GM19452 (cell line): ENCODE measurements around the gene COL9A3.

Experiments used
- ATAC-seq: cut with Tn5 transposase; IDR thresholded peaks from one replicate; pipeline ENCODE4 v1.9.1; 2021; ENCODE audit not compliant: unreplicated experiment

The COL9A3 gene

DNA sequence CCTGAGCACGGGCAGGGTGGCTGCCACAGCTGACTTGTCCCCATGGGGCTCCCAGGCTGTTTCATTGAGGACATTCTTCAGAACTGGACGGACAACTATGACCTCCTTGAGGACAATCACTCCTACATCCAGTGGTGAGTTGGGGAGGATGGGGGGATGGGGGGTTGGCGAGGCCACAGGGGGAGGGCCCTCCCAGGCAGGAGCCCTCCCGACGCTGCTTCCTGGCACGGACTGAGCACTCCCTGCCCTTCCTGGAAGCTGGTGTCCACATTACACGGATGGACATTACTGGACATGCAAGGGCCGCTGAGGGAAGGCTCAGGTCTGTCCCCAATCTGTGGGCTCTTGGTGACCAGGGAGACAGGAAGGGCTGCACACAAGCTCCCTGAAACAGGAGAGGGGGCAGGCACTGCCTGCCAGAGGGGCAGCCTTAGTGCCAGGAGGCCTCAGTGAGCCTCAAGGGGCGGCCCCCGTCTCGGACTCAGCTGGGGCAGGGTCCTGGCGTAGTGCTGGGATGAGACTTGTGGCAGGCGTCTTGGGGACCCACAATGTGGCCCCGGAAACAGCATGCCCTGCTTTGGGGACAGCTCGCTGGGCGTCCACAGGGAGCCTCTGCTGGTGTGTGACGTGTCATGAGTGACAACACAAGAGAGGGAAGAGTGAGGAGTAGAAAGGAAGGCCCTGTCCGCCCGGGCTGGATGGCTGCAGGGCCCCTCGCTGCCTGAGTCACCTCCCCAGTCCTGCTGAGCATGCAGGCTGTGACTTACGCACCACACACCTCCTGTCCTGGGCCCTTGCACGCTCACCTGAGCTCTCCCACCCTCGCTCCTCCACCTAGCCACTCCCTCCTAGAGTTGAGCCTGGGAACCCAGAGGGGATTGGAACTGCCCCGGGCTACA is 7.1 kb upstream of the COL9A3 start:
- ATAC-seq, result no peak

DNA sequence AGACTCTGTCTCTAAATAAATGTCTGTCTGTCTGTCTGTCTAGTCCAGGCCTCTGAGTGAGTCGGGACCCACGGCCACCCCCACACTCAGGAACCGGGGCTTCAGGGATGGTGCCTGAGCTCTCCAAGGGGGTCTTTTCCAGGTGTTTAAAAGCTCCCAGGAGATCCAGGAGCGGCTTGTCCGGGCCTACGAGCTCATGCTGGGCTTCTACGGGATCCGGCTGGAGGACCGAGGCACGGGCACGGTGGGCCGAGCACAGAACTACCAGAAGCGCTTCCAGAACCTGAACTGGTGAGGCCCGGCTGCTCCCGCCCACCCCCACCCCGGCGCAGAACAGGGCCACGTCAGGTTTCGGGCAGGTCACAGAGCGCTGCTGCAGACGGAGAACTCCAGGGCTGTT is 5.5 kb upstream of the COL9A3 start:
- ATAC-seq, result no peak

- ATAC-seq, result no peak
These were observed 5.1 kb upstream of the COL9A3 start for GRCh38 chr20:62811720-62812119.

GRCh38 chr20:62812181-62812906 is 4.5 kb upstream of the COL9A3 start:
- ATAC-seq, result no peak

- no peak for ATAC-seq
These were observed 4.0 kb upstream of the COL9A3 start for GRCh38 chr20:62812907-62813200.

- no peak for ATAC-seq
These were observed 3.3 kb upstream of the COL9A3 start for GRCh38 chr20:62813588-62813987.

DNA sequence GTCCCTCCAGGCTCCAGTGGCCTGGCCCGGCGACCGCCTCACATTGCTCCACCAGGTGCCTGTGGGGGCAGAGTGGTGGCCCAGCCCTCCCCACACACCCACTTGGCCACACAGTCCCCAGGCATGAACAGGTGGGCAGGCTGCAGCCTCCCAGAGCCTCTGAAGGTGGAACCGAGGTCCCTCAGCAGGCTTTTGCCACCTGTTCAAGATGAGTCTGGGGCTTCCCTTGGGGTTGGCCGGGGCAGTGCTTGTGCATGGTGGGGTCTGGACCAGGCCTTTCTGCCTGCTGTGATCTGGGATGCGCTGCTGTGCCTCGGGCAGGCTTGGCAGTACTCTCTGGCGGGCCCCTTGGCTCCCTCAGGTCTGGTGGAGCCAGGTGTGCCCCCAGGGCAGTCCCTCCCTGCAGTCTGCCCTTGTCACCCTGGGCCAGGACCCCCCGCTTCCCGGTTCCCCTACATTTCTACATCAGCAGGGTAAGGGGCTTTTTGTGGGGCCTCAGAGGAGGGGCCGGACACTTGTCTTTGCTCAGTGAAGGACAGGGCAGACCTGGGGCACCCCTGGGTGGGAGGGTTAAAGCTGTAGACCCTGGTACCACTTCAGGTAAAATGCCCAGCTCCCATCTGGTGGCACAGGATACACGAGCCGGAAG is 2.7 kb upstream of the COL9A3 start:
- no peak for ATAC-seq

GRCh38 chr20:62814709-62815065 is 2.2 kb upstream of the COL9A3 start:
- no peak for ATAC-seq

DNA sequence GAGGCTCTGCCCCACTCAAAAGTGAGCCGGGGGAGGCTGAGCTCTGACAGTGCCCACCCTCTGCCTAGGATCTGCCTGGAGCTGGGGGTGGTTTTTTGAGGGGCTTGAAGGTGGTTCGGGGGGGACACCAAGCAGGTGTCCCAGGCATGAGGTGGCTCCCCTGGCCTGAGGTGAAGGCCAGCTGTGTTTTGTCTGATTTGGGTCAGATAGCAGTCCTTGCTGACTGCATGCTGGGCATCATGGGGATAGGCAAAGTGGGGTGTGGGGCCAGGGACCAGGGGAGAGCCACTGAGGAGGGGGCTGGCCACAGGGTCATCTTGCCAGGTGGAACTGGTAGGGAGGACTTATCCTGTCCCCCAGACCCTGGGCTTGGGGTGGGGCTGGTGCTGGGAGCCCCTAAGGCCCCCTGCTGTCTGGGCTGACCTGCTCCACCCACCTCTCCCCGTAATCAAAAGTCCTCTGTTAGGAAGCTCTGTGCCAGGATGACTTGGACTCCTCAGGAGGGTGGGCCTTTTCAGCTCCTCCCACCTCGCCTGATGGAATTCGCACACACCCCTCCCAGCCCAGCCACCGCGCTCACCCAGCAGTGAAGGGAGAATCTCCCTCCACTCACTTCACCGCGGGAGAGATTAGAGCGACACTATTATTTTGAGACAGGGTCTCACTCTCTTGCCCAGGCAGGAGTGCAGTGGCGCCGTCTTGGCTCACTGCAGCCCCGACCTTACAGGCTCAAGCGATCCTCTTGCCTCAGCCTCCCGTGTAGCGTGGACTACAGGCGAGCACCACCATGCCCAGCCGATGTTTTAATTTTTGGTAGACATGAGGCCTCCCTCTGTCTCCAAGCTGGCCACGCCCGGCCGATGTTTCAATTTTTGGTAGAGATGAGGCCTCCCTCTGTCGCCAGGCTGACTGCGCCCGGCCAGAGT is 1.5 kb upstream of the COL9A3 start:
- no peak for ATAC-seq

DNA sequence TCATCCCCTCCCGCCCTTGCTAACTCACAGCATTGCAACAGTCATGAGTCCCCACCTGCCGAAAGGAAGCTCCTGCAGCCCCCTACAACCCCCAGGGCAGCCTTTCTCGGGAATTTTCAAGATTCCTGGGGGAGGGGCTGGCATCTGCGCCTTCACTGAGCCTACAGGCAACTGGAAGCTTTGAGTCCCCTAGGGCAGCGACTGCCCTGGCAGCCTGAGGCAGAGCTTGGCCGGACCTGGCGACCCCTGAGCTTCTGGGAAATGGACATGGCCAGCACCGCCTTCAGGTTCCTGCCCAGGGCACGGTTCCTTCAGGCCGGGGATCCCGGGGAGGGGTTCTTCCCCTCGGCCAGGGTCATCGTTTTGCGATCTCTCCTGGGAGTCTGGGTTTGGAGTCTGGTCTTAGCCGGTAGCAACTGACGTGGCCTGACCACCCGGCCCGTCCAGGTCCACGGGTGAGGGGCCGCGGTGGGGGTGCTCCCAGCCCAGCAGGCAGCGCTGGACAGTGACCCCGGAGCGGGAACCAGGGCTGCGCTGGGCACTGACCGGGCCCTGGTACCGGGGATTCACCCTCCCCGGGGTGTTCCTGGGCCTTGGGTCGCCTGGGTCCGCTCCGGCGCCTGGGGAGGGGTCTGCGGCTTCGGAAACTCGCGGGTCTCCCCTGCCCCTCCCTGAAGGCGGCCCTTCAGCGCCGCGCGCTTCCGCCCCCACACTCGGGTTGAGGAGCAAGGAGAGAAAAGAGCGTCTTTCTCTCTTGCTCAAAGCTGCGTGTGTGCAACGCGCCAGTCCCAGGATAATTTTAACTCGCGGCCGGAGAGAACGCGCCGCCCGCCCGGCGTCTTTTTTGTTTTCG is 593 bp upstream of the COL9A3 start:
- ATAC-seq, result no peak

DNA sequence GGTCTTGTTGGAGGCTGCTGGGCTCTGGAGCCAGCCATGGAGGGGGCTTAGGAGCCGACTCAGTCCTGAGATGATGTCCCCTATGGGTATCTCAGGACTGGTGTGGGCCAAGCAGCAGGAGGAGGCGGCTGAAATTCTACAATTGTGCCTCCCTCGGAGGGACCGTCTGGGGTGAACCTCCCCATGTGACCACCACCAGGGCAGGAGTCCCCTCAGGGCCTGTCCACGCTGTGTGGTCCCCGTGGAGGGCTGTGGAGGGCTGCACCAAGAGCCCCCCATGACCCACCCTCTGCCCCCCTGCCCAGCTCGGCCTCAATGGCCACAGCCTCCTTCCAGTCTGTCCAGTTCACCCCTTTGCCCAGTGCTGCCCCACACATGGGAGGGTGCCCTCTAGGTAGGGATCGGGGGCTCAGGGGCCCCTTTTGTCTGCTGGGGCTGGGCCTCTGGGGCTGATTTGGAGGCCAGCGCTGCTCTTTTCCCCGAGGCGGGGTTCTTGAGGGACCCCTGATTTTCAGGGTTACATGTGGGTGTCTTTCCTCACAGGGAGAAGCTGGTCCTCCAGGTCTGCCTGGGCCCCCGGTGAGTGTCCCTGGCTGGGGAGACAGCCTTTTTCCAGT is 1.2 kb downstream of the COL9A3 start:
- ATAC-seq, result no peak

GRCh38 chr20:62818592-62819493 is 2.0 kb downstream of the COL9A3 start:
- no peak for ATAC-seq

- no peak for ATAC-seq
These were observed 2.8 kb downstream of the COL9A3 start for GRCh38 chr20:62819494-62820174.

- no peak for ATAC-seq
These were observed 3.5 kb downstream of the COL9A3 start for GRCh38 chr20:62820208-62820961.

- ATAC-seq, result no peak
These were observed 4.3 kb downstream of the COL9A3 start for GRCh38 chr20:62820962-62821725.

- no peak for ATAC-seq
These were observed 4.9 kb downstream of the COL9A3 start for GRCh38 chr20:62821726-62822210.
